ENCODE results near the gene SYNGR3.

- TF ChIP-seq SIN3A (IDR thresholded peaks at IDR 0.05; ENCODE audit: borderline replicate concordance, insufficient read depth, low read length) (no peak), FOXP2 (optimal IDR thresholded peaks at IDR 0.05; ENCODE audit: borderline replicate concordance, extremely low read depth, extremely low read length, insufficient read depth) (no peak), POLR2AphosphoS5 (IDR thresholded peaks at IDR 0.05; ENCODE audit: low read depth, low read length) (no peak), REST (IDR thresholded peaks at IDR 0.05; ENCODE audit: insufficient read depth in 1 of 2, low read depth in 2 of 2, low read length in 2 of 2) (no peak)
Measured at GRCh38 chr16:2042986-2043666, 53.4 kb downstream of the SYNGR3 start.

Data from PFSK-1 (cell line).